ENCODE measurements around the gene OR6X1.

Gene OR6X1

DNA sequence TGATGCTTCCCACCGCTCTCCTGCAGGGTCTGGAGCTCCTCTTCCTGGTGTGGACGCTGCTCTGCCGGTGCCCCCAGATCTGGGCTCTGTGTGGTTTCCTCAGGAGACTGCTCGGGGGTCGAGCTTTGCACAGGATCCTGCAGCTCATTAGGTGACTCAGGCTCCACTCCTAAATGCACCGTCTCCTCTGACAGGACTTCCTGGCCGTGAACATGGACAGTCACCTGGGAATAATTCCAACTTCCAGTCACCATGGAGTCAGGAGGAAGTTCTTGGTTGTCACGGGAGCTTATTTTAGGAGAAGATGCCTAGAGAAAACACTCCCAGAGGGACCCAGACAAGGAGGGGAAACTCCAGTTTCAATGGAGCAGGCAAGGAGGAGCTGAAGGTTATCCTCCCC, 24.7 kb downstream of the OR6X1 start:
- Histone ChIP-seq H3K9ac (ENCODE audit: low read length) (no peak overlapping the region), H3K79me2 (ENCODE audit: low read length) (peaks cover 15% of the 10 kb centered on the region), H3K27me3 (ENCODE audit: low read depth, low read length) (no peaks in the 10 kb centered on the region), H3K9me3 (ENCODE audit: insufficient read depth, low read length) (no peaks in the 10 kb centered on the region), H3K4me2 (ENCODE audit: low read length) (no peak overlapping the region), H4K20me1 (ENCODE audit: insufficient read depth, low read length) (peaks cover 3% of the 10 kb centered on the region; the same call in 1 of the 2 replicates), H3K36me3 (replicated peaks; ENCODE audit: low read depth, low read length) (peaks cover 59% of the 10 kb centered on the region), H3K4me1 (ENCODE audit: low read length) (no peaks in the 10 kb centered on the region), H2AFZ (ENCODE audit: low read depth, low read length) (no peak overlapping the region), H3K4me3 (ENCODE audit: low read length) (no peak overlapping the region), H3K27ac (ENCODE audit: low read length) (no peak overlapping the region)
- no peak for TF ChIP-seq EZH2phosphoT487 (IDR thresholded peaks at IDR 0.05; ENCODE audit: low read depth)
- TF ChIP-seq, protein P1, sequence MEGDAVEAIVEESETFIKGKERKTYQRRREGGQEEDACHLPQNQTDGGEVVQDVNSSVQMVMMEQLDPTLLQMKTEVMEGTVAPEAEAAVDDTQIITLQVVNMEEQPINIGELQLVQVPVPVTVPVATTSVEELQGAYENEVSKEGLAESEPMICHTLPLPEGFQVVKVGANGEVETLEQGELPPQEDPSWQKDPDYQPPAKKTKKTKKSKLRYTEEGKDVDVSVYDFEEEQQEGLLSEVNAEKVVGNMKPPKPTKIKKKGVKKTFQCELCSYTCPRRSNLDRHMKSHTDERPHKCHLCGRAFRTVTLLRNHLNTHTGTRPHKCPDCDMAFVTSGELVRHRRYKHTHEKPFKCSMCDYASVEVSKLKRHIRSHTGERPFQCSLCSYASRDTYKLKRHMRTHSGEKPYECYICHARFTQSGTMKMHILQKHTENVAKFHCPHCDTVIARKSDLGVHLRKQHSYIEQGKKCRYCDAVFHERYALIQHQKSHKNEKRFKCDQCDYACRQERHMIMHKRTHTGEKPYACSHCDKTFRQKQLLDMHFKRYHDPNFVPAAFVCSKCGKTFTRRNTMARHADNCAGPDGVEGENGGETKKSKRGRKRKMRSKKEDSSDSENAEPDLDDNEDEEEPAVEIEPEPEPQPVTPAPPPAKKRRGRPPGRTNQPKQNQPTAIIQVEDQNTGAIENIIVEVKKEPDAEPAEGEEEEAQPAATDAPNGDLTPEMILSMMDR (IDR thresholded peaks at IDR 0.05; ENCODE audit: low read depth, low read length): no peak

DNA sequence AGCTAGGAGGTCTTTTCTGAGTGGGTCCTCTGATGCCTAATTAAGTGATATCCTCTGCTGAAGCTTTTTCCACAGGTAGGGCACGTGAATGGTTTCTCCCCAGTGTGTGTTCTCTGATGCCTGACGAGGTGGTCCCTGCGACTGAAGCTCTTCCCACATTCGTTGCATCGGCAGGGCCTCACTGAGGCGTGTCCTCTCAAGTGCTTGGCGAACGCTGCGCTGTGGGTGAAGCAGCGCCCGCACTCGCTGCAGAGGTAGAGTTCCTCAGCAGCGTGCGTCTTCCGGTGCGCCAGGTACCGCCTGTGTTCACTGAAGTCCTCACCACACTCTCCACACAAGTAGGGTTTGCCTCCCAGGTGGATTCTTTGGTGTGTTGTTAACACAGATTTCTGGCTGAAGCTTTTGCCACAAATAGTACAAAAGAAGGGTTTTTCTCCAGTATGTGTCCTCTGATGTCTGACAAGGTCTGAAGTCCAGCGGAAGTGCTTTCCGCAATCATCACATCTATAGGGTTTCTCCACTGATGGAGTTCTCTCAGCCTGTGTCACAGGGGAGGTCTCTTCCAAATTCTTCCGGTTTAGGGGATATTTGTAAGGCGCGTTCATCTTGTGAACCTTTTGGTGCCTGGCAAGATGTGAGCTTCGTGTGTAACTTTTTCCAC, 28.2 kb downstream of the OR6X1 start:
- no peak overlapping the region for H3K4me2 ChIP-seq (ENCODE audit: low read length)

DNA sequence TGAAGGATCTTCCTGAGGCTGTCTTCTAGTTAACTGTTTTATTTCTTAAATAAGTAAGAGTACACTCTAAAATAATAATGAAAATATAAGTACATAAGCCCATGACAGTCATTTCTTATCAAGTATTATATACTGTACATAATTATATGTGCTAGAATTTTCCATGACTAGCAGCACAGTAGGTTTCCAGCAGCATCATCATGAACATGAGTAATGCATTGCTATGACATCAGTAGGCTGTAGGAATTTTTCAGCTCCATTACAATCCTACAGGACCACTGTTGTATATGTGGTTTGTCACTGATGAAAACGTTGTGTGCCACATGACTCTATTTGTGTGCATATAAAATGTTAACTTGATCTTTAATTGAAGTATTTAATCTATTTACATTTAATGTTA, 34.9 kb downstream of the OR6X1 start:
- no peaks in the 10 kb centered on the region for H4K20me1 ChIP-seq (ENCODE audit: insufficient read depth, low read length)
- H3K27me3 ChIP-seq (ENCODE audit: low read depth, low read length): peaks cover 7% of the 10 kb centered on the region
- H3K4me3 ChIP-seq (ENCODE audit: low read length): no peak overlapping the region
- H3K9me3 ChIP-seq (ENCODE audit: insufficient read depth, low read length): no peaks in the 10 kb centered on the region
- H3K79me2 ChIP-seq (ENCODE audit: low read length): no peaks in the 10 kb centered on the region
- no peak overlapping the region for H3K27ac ChIP-seq (ENCODE audit: low read length)
- no peaks in the 10 kb centered on the region for H3K4me1 ChIP-seq (ENCODE audit: low read length)
- no peak overlapping the region for H3K9ac ChIP-seq (ENCODE audit: low read length)
- H2AFZ ChIP-seq (ENCODE audit: low read depth, low read length): no peak overlapping the region
- no peak overlapping the region for H3K4me2 ChIP-seq (ENCODE audit: low read length)
- TF ChIP-seq EZH2phosphoT487 (IDR thresholded peaks at IDR 0.05; ENCODE audit: low read depth): no peak
- TF ChIP-seq, protein P1 (IDR thresholded peaks at IDR 0.05; ENCODE audit: low read depth, low read length): no peak
- peaks cover 10% of the 10 kb centered on the region for H3K36me3 ChIP-seq (replicated peaks; ENCODE audit: low read depth, low read length)

More for the DNA sequence above, 28.2 kb downstream of the OR6X1 start:
- Histone ChIP-seq H3K27ac (ENCODE audit: low read length) (no peak overlapping the region), H3K79me2 (ENCODE audit: low read length) (no peaks in the 10 kb centered on the region), H4K20me1 (ENCODE audit: insufficient read depth, low read length) (0 out of 2 replicates have a peak, but pooled peaks cover under 1% of the 10 kb centered on the region), H3K9ac (ENCODE audit: low read length) (no peak overlapping the region), H3K4me1 (ENCODE audit: low read length) (no peaks in the 10 kb centered on the region), H3K9me3 (ENCODE audit: insufficient read depth, low read length) (no peaks in the 10 kb centered on the region), H2AFZ (ENCODE audit: low read depth, low read length) (no peak overlapping the region), H3K36me3 (replicated peaks; ENCODE audit: low read depth, low read length) (peaks cover 64% of the 10 kb centered on the region), H3K27me3 (ENCODE audit: low read depth, low read length) (no peaks in the 10 kb centered on the region), H3K4me3 (ENCODE audit: low read length) (no peak overlapping the region)
- TF ChIP-seq, protein P1 (IDR thresholded peaks at IDR 0.05; ENCODE audit: low read depth, low read length): no peak
- no peak for TF ChIP-seq EZH2phosphoT487 (IDR thresholded peaks at IDR 0.05; ENCODE audit: low read depth)

GRCh38 chr11:123718469-123718868, 35.8 kb downstream of the OR6X1 start:
- Histone ChIP-seq H3K4me3 (ENCODE audit: low read length) (no peak overlapping the region), H3K79me2 (ENCODE audit: low read length) (no peaks in the 10 kb centered on the region), H4K20me1 (ENCODE audit: insufficient read depth, low read length) (no peaks in the 10 kb centered on the region), H3K4me1 (ENCODE audit: low read length) (no peaks in the 10 kb centered on the region), H3K9ac (ENCODE audit: low read length) (no peak overlapping the region), H2AFZ (ENCODE audit: low read depth, low read length) (no peak overlapping the region), H3K27ac (ENCODE audit: low read length) (no peak overlapping the region), H3K36me3 (replicated peaks; ENCODE audit: low read depth, low read length) (peaks cover 4% of the 10 kb centered on the region), H3K27me3 (ENCODE audit: low read depth, low read length) (peaks cover 7% of the 10 kb centered on the region), H3K9me3 (ENCODE audit: insufficient read depth, low read length) (no peaks in the 10 kb centered on the region), H3K4me2 (ENCODE audit: low read length) (no peak overlapping the region)
- TF ChIP-seq EZH2phosphoT487 (IDR thresholded peaks at IDR 0.05; ENCODE audit: low read depth): no peak
- TF ChIP-seq, protein P1 (IDR thresholded peaks at IDR 0.05; ENCODE audit: low read depth, low read length): no peak

Measured in OCI-LY3 (cell line).